GM23248 (cell line): ENCODE results near the gene EEF1A2. TPM values are rescaled to one million over a fixed set of nuclear protein-coding genes. Genes with fewer than 3 reads are reported as not detected.

Experiments used
- DNase-seq: peaks from one replicate; pipeline ENCODE4 v3.0.0-alpha.2; 2015
- H2AFZ ChIP-seq: fragments of 200-600 bp; sonication (generic); 2 replicates; pipeline ENCODE4 v1.6.1; 2016; ENCODE audit warnings: antibody characterized with exemption
- H3F3A ChIP-seq: fragments of 200-600 bp; sonication (generic); 2 replicates; pipeline ENCODE4 v1.6.1; 2016; ENCODE audit warnings: mild to moderate bottlenecking, antibody characterized with exemption, mixed run types; ENCODE audit not compliant: insufficient read depth
- H3K27ac ChIP-seq: fragments of 200-600 bp; sonication (generic); 2 replicates; pipeline ENCODE4 v1.5.1; 2016; ENCODE audit warnings: mild to moderate bottlenecking
- H3K27me3 ChIP-seq: fragments of 200-600 bp; sonication (generic); replicated peaks from 2 replicates; pipeline ENCODE4 v1.6.1; 2016; ENCODE audit warnings: mild to moderate bottlenecking; ENCODE audit not compliant: insufficient read depth
- H3K36me3 ChIP-seq: fragments of 200-600 bp; sonication (generic); 2 replicates; pipeline ENCODE4 v1.6.1; 2016; ENCODE audit warnings: low read depth, mild to moderate bottlenecking
- H3K4me1 ChIP-seq: fragments of 200-600 bp; sonication (generic); 2 replicates; pipeline ENCODE4 v1.6.1; 2016; ENCODE audit warnings: mild to moderate bottlenecking; ENCODE audit not compliant: insufficient read depth
- H3K4me2 ChIP-seq: fragments of 200-600 bp; sonication (generic); one replicate; pipeline ENCODE4 v1.6.1; 2016; ENCODE audit warnings: mild to moderate bottlenecking; ENCODE audit not compliant: unreplicated experiment
- H3K4me3 ChIP-seq: fragments of 200-600 bp; sonication (generic); 2 replicates; pipeline ENCODE4 v1.5.1; 2016; ENCODE audit warnings: mild to moderate bottlenecking
- H3K79me2 ChIP-seq: fragments of 200-600 bp; sonication (generic); 2 replicates; pipeline ENCODE4 v1.6.1; 2016; ENCODE audit warnings: mild to moderate bottlenecking; ENCODE audit not compliant: insufficient read depth
- H3K9ac ChIP-seq: fragments of 200-600 bp; sonication (generic); 2 replicates; pipeline ENCODE4 v1.6.1; 2016; ENCODE audit warnings: mild to moderate bottlenecking
- H3K9me2 ChIP-seq: fragments of 200-600 bp; sonication (generic); 2 replicates; pipeline ENCODE4 v1.6.1; 2016; ENCODE audit warnings: mixed run types, mild to moderate bottlenecking, moderate library complexity; ENCODE audit not compliant: insufficient read depth
- H3K9me3 ChIP-seq: fragments of 200-600 bp; sonication (generic); one replicate; pipeline ENCODE4 v1.6.1; 2017; ENCODE audit warnings: low read depth
- H4K20me1 ChIP-seq: fragments of 200-600 bp; sonication (generic); 2 replicates; pipeline ENCODE4 v1.6.0; 2016; ENCODE audit not compliant: insufficient read depth
- EZH2 ChIP-seq: fragments of 200-600 bp; sonication (generic); IDR thresholded peaks from 2 replicates; pipeline ENCODE4 v1.6.1; 2018; ENCODE audit warnings: antibody characterized with exemption, mild to moderate bottlenecking; ENCODE audit not compliant: insufficient read depth, poor library complexity, severe bottlenecking
- EZH2phosphoT487 ChIP-seq: fragments of 200-600 bp; sonication (generic); IDR thresholded peaks from 2 replicates; pipeline ENCODE4 v1.6.1; 2018; ENCODE audit warnings: antibody characterized with exemption, moderate library complexity, mild to moderate bottlenecking, low read depth; ENCODE audit not compliant: insufficient read depth
- WGBS, 2 experiments: methylation state at CpG; one replicate each; pipeline ENCODE4 v1.1.6; 2015 to 2017; ENCODE audit warnings: low lambda C conversion rate in 2 of 2, low coverage in 1 of 2; ENCODE audit errors: missing lambda C conversion rate in 2 of 2; 5-methylcytosine and 5-hydroxymethylcytosine counted together
- in situ Hi-C: fragments of 300-500 bp; cut with MboI; formaldehyde crosslinking; loops from 2 replicates; pipeline ENCODE4 v1.15.0; 2020
- polyA plus RNA-seq: library from polyadenylated mRNA; unstranded; fragments of >200 nt; fragmentation: Nextera tagmentation; extraction: Ambion mirVana; gene quantifications from 2 replicates; pipeline ENCODE4 v1.2.1, GENCODE V29; 2016
- total RNA-seq: library from RNA; depleted of rRNA; stranded (reverse); fragments of >200 nt; shearing (Covaris generic); gene quantifications from 2 replicates; pipeline ENCODE4 v1.2.3, GENCODE V29; 2014

The EEF1A2 gene
- total and polyA plus RNA-seq, 2 experiments from 2014 or later = 0.43 TPM; not detected in 1

DNA sequence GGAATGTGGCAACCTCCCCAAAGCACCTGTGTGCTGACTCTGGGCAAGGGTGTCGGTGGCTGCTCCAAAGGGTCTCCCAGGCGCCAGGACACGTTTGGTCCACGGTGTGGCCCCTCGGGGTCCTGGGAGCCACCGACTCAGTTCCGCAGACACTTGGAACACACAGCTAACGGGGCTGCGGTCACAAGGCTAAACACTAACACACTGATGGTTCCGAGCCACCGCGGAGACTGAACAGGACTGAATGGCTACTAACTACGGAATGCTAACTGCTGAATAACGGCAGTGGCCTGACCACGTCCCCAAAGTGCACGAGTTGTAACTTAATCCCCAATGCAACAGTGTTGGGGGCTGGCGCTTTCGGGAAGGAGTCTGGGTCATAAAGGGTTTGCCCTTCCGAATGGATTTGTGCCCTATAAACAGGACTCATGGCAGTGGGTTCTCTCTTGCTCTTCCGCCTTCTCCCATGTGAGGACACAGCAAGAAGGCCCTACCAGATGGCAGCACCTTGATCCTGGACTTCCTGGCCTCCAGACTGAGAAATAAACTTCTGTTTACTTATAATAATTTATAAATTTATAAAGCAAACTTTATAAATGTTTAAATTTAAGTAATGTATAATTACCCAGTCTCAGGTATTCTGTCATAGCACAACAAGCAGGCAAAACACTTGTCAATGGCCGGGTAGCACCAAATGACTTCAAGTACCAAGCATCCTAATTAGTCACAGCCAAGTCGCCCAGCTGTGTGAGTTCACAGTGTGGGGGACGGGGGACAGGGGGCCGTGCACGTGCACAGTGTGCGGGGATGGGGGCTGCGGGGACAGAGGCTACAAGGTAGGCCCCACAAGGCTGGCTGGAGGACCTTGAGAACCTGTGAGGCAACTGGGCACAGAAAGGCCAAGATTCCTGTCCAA is 2.3 kb upstream of the EEF1A2 start:
- Histone ChIP-seq H3K9ac (no peak overlapping the region), H3K9me2 (no peaks in the 10 kb centered on the region), H3K4me2 (no peak overlapping the region), H3K4me1 (no peaks in the 10 kb centered on the region), H3K27ac (no peak overlapping the region), H3K9me3 (no peaks in the 10 kb centered on the region), H3K79me2 (no peaks in the 10 kb centered on the region), H3F3A (no peaks in the 10 kb centered on the region), H3K4me3 (no peak overlapping the region), H4K20me1 (no peaks in the 10 kb centered on the region), H3K36me3 (no peaks in the 10 kb centered on the region), H3K27me3 (peaks cover 23% of the 10 kb centered on the region), H2AFZ (no peak overlapping the region)
- in situ Hi-C loops = no loop called here
- 71 to 76% methylated on average over 24 to 26 of the region's 27 CpGs for WGBS, 2 experiments
- no peak for TF ChIP-seq EZH2
- DNase-seq = no peak

DNA sequence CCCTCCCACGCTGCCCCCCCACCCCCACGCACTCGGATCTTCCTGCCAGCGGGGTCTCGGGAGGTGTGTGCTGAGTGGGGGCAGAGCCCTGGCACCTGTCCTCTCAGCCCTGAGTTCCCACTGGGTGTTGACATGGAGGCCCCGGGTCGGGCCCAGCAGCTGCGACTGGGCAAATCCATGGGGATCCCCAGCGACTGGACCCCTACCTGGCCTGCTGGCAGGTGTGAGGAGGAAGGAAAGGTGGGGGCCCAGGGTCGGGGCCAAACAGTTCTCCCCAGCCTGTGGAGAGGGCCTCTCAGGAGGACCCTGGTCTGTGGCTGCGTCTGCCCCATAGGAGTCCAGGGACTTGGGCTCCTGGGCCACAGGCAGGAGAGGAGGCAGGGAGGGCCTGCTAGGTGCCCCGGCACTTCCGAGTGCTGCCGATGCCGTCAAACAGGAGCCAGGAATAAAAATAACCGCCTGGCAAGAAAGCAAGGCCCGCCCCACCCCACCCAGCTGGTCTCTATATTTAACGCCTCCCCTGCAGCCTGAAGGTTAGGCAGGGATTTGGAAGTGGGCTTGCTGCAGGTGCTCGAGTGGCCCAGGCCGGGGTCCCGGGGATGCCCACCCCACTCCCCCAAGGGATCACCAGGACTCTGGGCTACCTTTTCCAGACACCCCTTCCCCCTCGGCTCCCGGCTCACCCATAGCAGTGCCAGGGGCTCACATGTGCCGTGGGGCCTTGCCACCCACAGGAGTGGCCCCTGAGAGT is 1.4 kb upstream of the EEF1A2 start:
- Histone ChIP-seq H3K4me1 (no peaks in the 10 kb centered on the region), H4K20me1 (no peaks in the 10 kb centered on the region), H3K9ac (no peak overlapping the region), H3K4me3 (no peak overlapping the region), H3K27ac (no peak overlapping the region), H3K79me2 (no peaks in the 10 kb centered on the region), H3K4me2 (no peak overlapping the region), H3F3A (no peaks in the 10 kb centered on the region), H3K36me3 (no peaks in the 10 kb centered on the region), H3K9me2 (no peaks in the 10 kb centered on the region), H3K27me3 (peaks cover 23% of the 10 kb centered on the region), H3K9me3 (no peaks in the 10 kb centered on the region), H2AFZ (no peak overlapping the region)
- in situ Hi-C loops = no loop called here
- 54 to 66% methylated on average over 16 to 24 of the region's 24 CpGs for WGBS, 2 experiments
- no peak for DNase-seq
- no peak for TF ChIP-seq EZH2
- no peak for TF ChIP-seq EZH2phosphoT487

DNA sequence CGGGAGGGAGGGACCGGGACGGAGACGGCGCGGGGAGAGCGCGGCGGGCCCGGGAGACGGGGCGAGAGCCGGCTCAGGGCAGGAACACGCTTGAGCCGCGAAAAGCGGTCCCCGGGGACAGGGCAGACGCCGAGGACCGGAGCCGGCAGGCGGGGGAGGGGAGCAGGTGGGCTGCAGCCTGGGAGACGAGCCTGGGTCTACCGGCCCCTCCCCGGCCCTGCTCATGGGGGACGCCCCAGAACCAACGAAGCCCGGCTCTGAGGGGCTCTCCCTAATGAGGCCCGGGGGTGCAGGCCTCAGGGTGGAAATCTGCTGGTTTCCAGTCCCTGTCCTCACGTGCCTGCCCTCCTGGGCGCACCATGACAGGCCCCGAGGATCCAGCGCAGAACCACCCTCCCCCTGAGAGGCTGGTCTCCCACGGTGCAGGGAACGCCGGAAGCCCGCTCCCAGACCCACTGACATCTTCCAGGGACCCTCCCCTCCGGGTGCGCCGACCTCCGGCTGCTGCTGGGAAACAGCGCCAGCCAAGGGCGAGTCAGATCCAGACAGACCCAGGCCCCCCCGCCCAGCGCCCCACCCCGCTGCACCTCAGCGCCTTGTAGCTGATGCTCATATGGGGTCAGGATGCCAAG is 571 bp upstream of the EEF1A2 start:
- H3K4me2 ChIP-seq = no peak overlapping the region
- H3K4me1 ChIP-seq = no peaks in the 10 kb centered on the region
- H3K27me3 ChIP-seq = peaks cover 20% of the 10 kb centered on the region
- no peak overlapping the region for H3K9ac ChIP-seq
- H3K36me3 ChIP-seq = no peaks in the 10 kb centered on the region
- no peak overlapping the region for H3K27ac ChIP-seq
- no peaks in the 10 kb centered on the region for H4K20me1 ChIP-seq
- TF ChIP-seq EZH2phosphoT487 (no peak), EZH2 (peak; percentile 65)
- H2AFZ ChIP-seq = no peak overlapping the region
- no peaks in the 10 kb centered on the region for H3K9me2 ChIP-seq
- DNase-seq = no peak
- H3F3A ChIP-seq = no peaks in the 10 kb centered on the region
- in situ Hi-C loops = no loop called here
- H3K79me2 ChIP-seq = no peaks in the 10 kb centered on the region
- H3K9me3 ChIP-seq = no peaks in the 10 kb centered on the region
- no peak overlapping the region for H3K4me3 ChIP-seq
- WGBS, 2 experiments = 0 to 5% methylated on average over 10 to 42 of the region's 48 CpGs
